Liver (tissue), 9 donors: ENCODE measurements around the gene PGPEP1. TPM values are rescaled to one million over a fixed set of nuclear protein-coding genes. Genes with fewer than 3 reads are reported as not detected.
"Not testable (repeated sequence)": the region's sequence is repeated elsewhere in the genome, so short reads cannot be mapped to it uniquely, and the experiment has no call there.

Experiments
- DNase-seq: peaks from one replicate; pipeline ENCODE4 v3.0.0-alpha.2; 2017; ENCODE audit warnings: low spot score
- H3K27ac ChIP-seq, 2 donors: one replicate each; pipeline ENCODE4 v1.7.0; 2013; ENCODE audit warnings: inconsistent platforms in 2 of 2, low read length in 2 of 2, control low read depth in 1 of 2, low read depth in 1 of 2, mild to moderate bottlenecking in 1 of 2
- H3K27me3 ChIP-seq, 4 donors: one replicate each; pipeline versions ENCODE4 v1.6.1 to v1.7.0; 2013; ENCODE audit warnings: low read length in 3 of 4, inconsistent platforms in 1 of 4, mild to moderate bottlenecking in 1 of 4, moderate library complexity in 1 of 4; ENCODE audit not compliant: control insufficient read depth in 4 of 4, insufficient read depth in 4 of 4
- H3K36me3 ChIP-seq, 4 donors: one replicate each; pipeline versions ENCODE4 v1.6.1 to v1.7.0; 2013; ENCODE audit warnings: low read length in 3 of 4, mild to moderate bottlenecking in 3 of 4, low read depth in 1 of 4, moderate library complexity in 1 of 4; ENCODE audit not compliant: control insufficient read depth in 4 of 4, insufficient read depth in 3 of 4
- H3K4me1 ChIP-seq, 4 donors: one replicate each; pipeline versions ENCODE4 v1.6.1 to v1.7.0; 2013; ENCODE audit warnings: low read length in 3 of 4, mild to moderate bottlenecking in 3 of 4, moderate library complexity in 1 of 4; ENCODE audit not compliant: control insufficient read depth in 4 of 4, insufficient read depth in 4 of 4
- H3K4me3 ChIP-seq, 3 donors: one replicate each; pipeline versions ENCODE4 v1.6.1 to v1.7.0; 2013; ENCODE audit warnings: low read length in 3 of 3, control low read depth in 1 of 3, low read depth in 1 of 3, mild to moderate bottlenecking in 1 of 3
- H3K9ac ChIP-seq, 2 donors: one replicate each; pipeline ENCODE4 v1.7.0; 2013; ENCODE audit warnings: low read length in 2 of 2, mild to moderate bottlenecking in 2 of 2, moderate library complexity in 2 of 2, control low read depth in 1 of 2, low read depth in 1 of 2
- H3K9me3 ChIP-seq, 4 donors: one replicate each; pipeline versions ENCODE4 v1.6.1 to v1.7.0; 2013; ENCODE audit warnings: low read length in 3 of 4; ENCODE audit not compliant: control insufficient read depth in 4 of 4
- ATF3 ChIP-seq: IDR thresholded peaks from 2 replicates; pipeline ENCODE4 v1.6.1; 2016; ENCODE audit warnings: antibody characterized with exemption
- CTCF ChIP-seq: fragments of 150-350 bp; IDR thresholded peaks from 2 replicates; pipeline ENCODE4 v1.5.1; 2017; ENCODE audit warnings: improper control_type of control experiment, low read depth, low read length; ENCODE audit not compliant: missing input control
- EGR1 ChIP-seq, 2 donors: IDR thresholded peaks; 2 replicates each; pipeline ENCODE4 v1.6.1; 2016 to 2018; ENCODE audit warnings: antibody characterized with exemption in 2 of 2, low read depth in 2 of 2
- FOXA1 ChIP-seq: IDR thresholded peaks from 2 replicates; pipeline ENCODE4 v1.6.1; 2016; ENCODE audit warnings: antibody characterized with exemption
- FOXA2 ChIP-seq: IDR thresholded peaks from 2 replicates; pipeline ENCODE4 v1.6.1; 2016; ENCODE audit warnings: antibody characterized with exemption
- JUND ChIP-seq, 2 donors: IDR thresholded peaks; 2 replicates each; pipeline ENCODE4 v1.6.1; 2016; ENCODE audit warnings: antibody characterized with exemption in 2 of 2
- NR2F2 ChIP-seq: IDR thresholded peaks from 2 replicates; pipeline ENCODE4 v1.6.1; 2016; ENCODE audit warnings: antibody characterized with exemption
- RAD21 ChIP-seq, 2 donors: IDR thresholded peaks; 2 replicates each; pipeline ENCODE4 v1.6.1; 2016; ENCODE audit warnings: antibody characterized with exemption in 2 of 2, mild to moderate bottlenecking in 2 of 2
- RXRA ChIP-seq, 2 donors: IDR thresholded peaks; 2 replicates each; pipeline ENCODE4 v1.6.1; 2017 to 2018; ENCODE audit warnings: antibody characterized with exemption in 2 of 2, mild to moderate bottlenecking in 1 of 2
- SP1 ChIP-seq: IDR thresholded peaks from 2 replicates; pipeline ENCODE4 v1.6.1; 2018; ENCODE audit warnings: antibody characterized with exemption, mild to moderate bottlenecking
- YY1 ChIP-seq: IDR thresholded peaks from 2 replicates; pipeline ENCODE4 v1.6.1; 2016; ENCODE audit warnings: antibody characterized with exemption, mild to moderate bottlenecking
- ZBTB33 ChIP-seq: IDR thresholded peaks from 2 replicates; pipeline ENCODE4 v1.6.1; 2016; ENCODE audit warnings: antibody characterized with exemption
- WGBS: extraction: QIAGEN DNeasy Blood & Tissue Kit; methylation state at CpG from one replicate; pipeline ENCODE4 v1.1.7; 2013; 5-methylcytosine and 5-hydroxymethylcytosine counted together
- polyA plus RNA-seq, 2 donors: library from polyadenylated mRNA; stranded (reverse) in 1 of 2; unstranded in 1 of 2; fragments of 200-250 nt in 1 of 2; fragments of >200 nt in 1 of 2; fragmentation: Nextera tagmentation in 1 of 2; extraction: Ambion mirVana in 1 of 2; gene quantifications; one replicate each; pipeline versions ENCODE4 v1.2.1 to v1.2.3, GENCODE V29; 2013 to 2015
- total RNA-seq, 2 donors: library from RNA; depleted of rRNA; stranded (reverse); fragments of >200 nt; gene quantifications; one replicate each; pipeline ENCODE4 v1.2.3, GENCODE V29; 2014
- TF ChIP-seq, protein P1 (sequence below): IDR thresholded peaks from 2 replicates; pipeline ENCODE4 v1.6.1; 2016; ENCODE audit warnings: antibody characterized with exemption, mild to moderate bottlenecking
- donor health status: healthy.
- donor health status: healthy.
- donor health status: healthy.
- donor health status: healthy.
- donor health status: healthy.

Gene PGPEP1
- total and polyA plus RNA-seq, 4 donors = 15.8 to 48.3 (median 26.2) TPM

DNA sequence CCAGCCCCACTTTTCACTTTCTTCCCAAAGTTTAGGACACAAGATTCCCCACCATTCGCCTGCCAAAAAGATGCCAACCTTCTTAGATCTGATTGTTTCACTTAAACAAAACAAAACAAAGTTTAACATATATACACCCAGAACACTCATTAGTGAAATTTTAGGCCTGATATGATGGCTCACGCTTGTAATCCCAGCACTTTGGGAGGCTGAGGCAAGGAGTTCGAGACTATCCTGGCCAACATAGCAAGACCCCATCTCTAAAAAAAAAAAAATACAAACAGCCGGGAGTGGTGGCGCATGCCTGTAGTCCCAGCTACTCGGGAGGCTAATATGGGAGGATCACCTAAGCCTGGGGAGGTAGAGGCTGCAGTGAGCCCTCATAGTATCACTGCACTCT lies 4.9 kb downstream of the PGPEP1 start (continued):
- TF ChIP-seq JUND (IDR thresholded peaks at IDR 0.05) (no peak), SP1 (no peak), ZBTB33 (no peak), RAD21 (IDR thresholded peaks at IDR 0.05) (no peak)

GRCh38 chr19:18346091-18346490 lies 5.7 kb downstream of the PGPEP1 start:
- 81% methylated on average over 8 of the region's 8 CpGs for WGBS
- Histone ChIP-seq H3K4me1 (peaks cover 0 to 13% (median 5%) of the 10 kb centered on the region in 4 donors), H3K36me3 (peaks cover 2 to 17% (median 10%) of the 10 kb centered on the region in 4 donors), H3K4me3 (no peak overlapping the region), H3K27me3 (no peaks in the 10 kb centered on the region), H3K9ac (no peak overlapping the region), H3K27ac (no peak overlapping the region), H3K9me3 (no peaks in the 10 kb centered on the region)
- TF ChIP-seq SP1 (no peak), YY1 (no peak), RXRA (IDR thresholded peaks at IDR 0.05) (no peak), ATF3 (no peak), NR2F2 (no peak), JUND (IDR thresholded peaks at IDR 0.05) (no peak), CTCF (no peak)
- DNase-seq = no peak

- no peak overlapping the region for H3K4me3 ChIP-seq
- WGBS = 94% methylated on average over 17 of the region's 17 CpGs
- H3K36me3 ChIP-seq = peaks cover 4 to 16% (median 11%) of the 10 kb centered on the region in 4 donors
- no peak for DNase-seq
- no peaks in the 10 kb centered on the region for H3K4me1 ChIP-seq
- TF ChIP-seq, protein P1, sequence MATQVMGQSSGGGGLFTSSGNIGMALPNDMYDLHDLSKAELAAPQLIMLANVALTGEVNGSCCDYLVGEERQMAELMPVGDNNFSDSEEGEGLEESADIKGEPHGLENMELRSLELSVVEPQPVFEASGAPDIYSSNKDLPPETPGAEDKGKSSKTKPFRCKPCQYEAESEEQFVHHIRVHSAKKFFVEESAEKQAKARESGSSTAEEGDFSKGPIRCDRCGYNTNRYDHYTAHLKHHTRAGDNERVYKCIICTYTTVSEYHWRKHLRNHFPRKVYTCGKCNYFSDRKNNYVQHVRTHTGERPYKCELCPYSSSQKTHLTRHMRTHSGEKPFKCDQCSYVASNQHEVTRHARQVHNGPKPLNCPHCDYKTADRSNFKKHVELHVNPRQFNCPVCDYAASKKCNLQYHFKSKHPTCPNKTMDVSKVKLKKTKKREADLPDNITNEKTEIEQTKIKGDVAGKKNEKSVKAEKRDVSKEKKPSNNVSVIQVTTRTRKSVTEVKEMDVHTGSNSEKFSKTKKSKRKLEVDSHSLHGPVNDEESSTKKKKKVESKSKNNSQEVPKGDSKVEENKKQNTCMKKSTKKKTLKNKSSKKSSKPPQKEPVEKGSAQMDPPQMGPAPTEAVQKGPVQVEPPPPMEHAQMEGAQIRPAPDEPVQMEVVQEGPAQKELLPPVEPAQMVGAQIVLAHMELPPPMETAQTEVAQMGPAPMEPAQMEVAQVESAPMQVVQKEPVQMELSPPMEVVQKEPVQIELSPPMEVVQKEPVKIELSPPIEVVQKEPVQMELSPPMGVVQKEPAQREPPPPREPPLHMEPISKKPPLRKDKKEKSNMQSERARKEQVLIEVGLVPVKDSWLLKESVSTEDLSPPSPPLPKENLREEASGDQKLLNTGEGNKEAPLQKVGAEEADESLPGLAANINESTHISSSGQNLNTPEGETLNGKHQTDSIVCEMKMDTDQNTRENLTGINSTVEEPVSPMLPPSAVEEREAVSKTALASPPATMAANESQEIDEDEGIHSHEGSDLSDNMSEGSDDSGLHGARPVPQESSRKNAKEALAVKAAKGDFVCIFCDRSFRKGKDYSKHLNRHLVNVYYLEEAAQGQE = no peak
- TF ChIP-seq JUND (IDR thresholded peaks at IDR 0.05) (no peak), EGR1 (IDR thresholded peaks at IDR 0.05; ENCODE audit: low read depth in 2 of 2) (no peak), FOXA2 (no peak), NR2F2 (no peak), FOXA1 (no peak), RAD21 (IDR thresholded peaks at IDR 0.05) (no peak), YY1 (no peak), RXRA (IDR thresholded peaks at IDR 0.05) (no peak), ZBTB33 (no peak), ATF3 (no peak)
- H3K9ac ChIP-seq = no peak overlapping the region
- H3K9me3 ChIP-seq = no peaks in the 10 kb centered on the region
- H3K27me3 ChIP-seq = no peaks in the 10 kb centered on the region
- H3K27ac ChIP-seq = no peak overlapping the region
These were observed 7.8 kb downstream of the PGPEP1 start for GRCh38 chr19:18348171-18348570.

- H3K9ac ChIP-seq, H3K27ac ChIP-seq, H3K4me3 ChIP-seq, DNase-seq, H3K4me1 ChIP-seq, H3K27me3 ChIP-seq, H3K9me3 ChIP-seq: not testable (repeated sequence)
- peaks cover 4 to 15% (median 13%) of the 10 kb centered on the region in 4 donors for H3K36me3 ChIP-seq
- 91% methylated on average over 6 of the region's 6 CpGs for WGBS
These were observed 8.5 kb downstream of the PGPEP1 start for GRCh38 chr19:18348818-18349339.
